Measurements from ENCODE around the gene SAMD3.

DNA sequence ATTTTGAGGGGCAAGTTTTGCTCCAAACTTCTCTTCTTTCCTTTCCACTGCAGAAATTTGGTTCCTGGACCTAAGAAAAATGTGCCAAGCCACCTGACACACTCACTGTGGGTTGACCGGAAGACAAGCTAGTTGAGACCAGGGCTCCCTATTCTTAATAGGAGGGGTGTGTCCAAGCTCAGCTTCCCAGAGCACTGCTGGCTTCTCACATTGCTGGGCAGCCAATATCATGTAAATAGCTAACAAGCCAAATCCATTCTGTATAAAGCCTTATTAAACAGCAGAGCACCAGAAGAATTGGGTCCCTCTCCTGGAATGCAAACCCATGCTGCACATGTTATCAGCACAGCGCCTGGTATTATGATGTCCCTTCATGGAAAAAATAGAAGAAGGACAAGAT, 17.0 kb upstream of the SAMD3 start:
- TF ChIP-seq GATA2 (IDR thresholded peaks at IDR 0.05; ENCODE audit: low read depth, low read length) (no peak), GATA3 (IDR thresholded peaks at IDR 0.05; ENCODE audit: low read depth, low read length) (no peak)
